ENCODE results near the gene UBE2J2.

GRCh38 chr1:1230656-1231399, 42.8 kb downstream of the UBE2J2 start:
- TF ChIP-seq POLR2A (IDR thresholded peaks at IDR 0.05), result peak; percentile 22 to 46
- peak in 1 of 5 experiments; percentile 18 for TF ChIP-seq CTCF (IDR thresholded peaks at IDR 0.05 in 4 of 5, conservative IDR thresholded peaks at IDR 0.05 in 1 of 5)

All from gastrocnemius medialis (tissue), 4 donors.